Large intestine (tissue), 12 donors: Measurements from ENCODE around the gene EDEM1. TPM values are rescaled to one million over a fixed set of nuclear protein-coding genes. Genes with fewer than 3 reads are reported as not detected.
A peak's percentile ranks its signal among the peaks of the same experiment; 100 is the strongest.
"Not testable (repeated sequence)": the region's sequence is repeated elsewhere in the genome, so short reads cannot be mapped to it uniquely, and the experiment has no call there.

Experiments used
- DNase-seq, 2 donors: peaks; one replicate each; pipeline versions ENCODE4 v3.0.0 to v3.0.0-alpha.2; 2013
- H3K27ac ChIP-seq: one replicate; pipeline ENCODE4 v1.5.1; 2013; ENCODE audit warnings: low read length
- H3K27me3 ChIP-seq: 2 replicates; pipeline ENCODE4 v1.6.1; 2013; ENCODE audit warnings: low read length; ENCODE audit not compliant: control insufficient read depth, insufficient read depth
- H3K36me3 ChIP-seq: 2 replicates; pipeline ENCODE4 v1.6.1; 2013; ENCODE audit warnings: low read length; ENCODE audit not compliant: control insufficient read depth, insufficient read depth
- H3K4me1 ChIP-seq: one replicate; pipeline ENCODE4 v1.6.1; 2013; ENCODE audit warnings: low read length; ENCODE audit not compliant: control insufficient read depth, insufficient read depth
- H3K4me3 ChIP-seq: one replicate; pipeline ENCODE4 v1.5.1; 2013; ENCODE audit warnings: low read length
- H3K9me3 ChIP-seq: one replicate; pipeline ENCODE4 v1.6.1; 2013; ENCODE audit warnings: mild to moderate bottlenecking, low read depth, low read length, moderate library complexity; ENCODE audit not compliant: control insufficient read depth
- WGBS: methylation state at CpG from one replicate; pipeline ENCODE4 v1.1.5; 2013; ENCODE audit warnings: low lambda C conversion rate; ENCODE audit not compliant: insufficient coverage; 5-methylcytosine and 5-hydroxymethylcytosine counted together
- long read RNA-seq, 11 donors: transcript quantifications; one replicate each; lab custom pipeline, GENCODE V29; 2026
- polyA plus RNA-seq: library from polyadenylated mRNA; unstranded; fragments of 120-200 nt; gene quantifications from one replicate; pipeline ENCODE4 v1.2.1, GENCODE V29; 2013

The EDEM1 gene
- polyA plus RNA-seq: 22.2 TPM
- long read RNA-seq, donor 1, full-length matches to known transcripts: 2 of 2 reads
- long read RNA-seq, donor 1, partial matches to known transcripts: 0 of 2 reads
- long read RNA-seq, donor 1, other reads (novel, unspliced or antisense): 0 of 2 reads
- long read RNA-seq, donor 2, full-length matches to known transcripts: 2 of 2 reads
- long read RNA-seq, donor 2, partial matches to known transcripts: 0 of 2 reads
- long read RNA-seq, donor 2, other reads (novel, unspliced or antisense): 0 of 2 reads
- long read RNA-seq, donor 3: 0 reads
- long read RNA-seq, donor 4: 0 reads
- long read RNA-seq, donor 5, full-length matches to known transcripts: 1 of 1 reads
- long read RNA-seq, donor 5, partial matches to known transcripts: 0 of 1 reads
- long read RNA-seq, donor 5, other reads (novel, unspliced or antisense): 0 of 1 reads
- long read RNA-seq, donor 6, full-length matches to known transcripts: 1 of 1 reads
- long read RNA-seq, donor 6, partial matches to known transcripts: 0 of 1 reads
- long read RNA-seq, donor 6, other reads (novel, unspliced or antisense): 0 of 1 reads
- long read RNA-seq, donor 7: 0 reads
- long read RNA-seq, donor 8, full-length matches to known transcripts: 3 of 3 reads
- long read RNA-seq, donor 8, partial matches to known transcripts: 0 of 3 reads
- long read RNA-seq, donor 8, other reads (novel, unspliced or antisense): 0 of 3 reads
- long read RNA-seq, donor 9, full-length matches to known transcripts: 3 of 3 reads
- long read RNA-seq, donor 9, partial matches to known transcripts: 0 of 3 reads
- long read RNA-seq, donor 9, other reads (novel, unspliced or antisense): 0 of 3 reads
- long read RNA-seq, donor 10, full-length matches to known transcripts: 1 of 1 reads
- long read RNA-seq, donor 10, partial matches to known transcripts: 0 of 1 reads
- long read RNA-seq, donor 10, other reads (novel, unspliced or antisense): 0 of 1 reads
- long read RNA-seq, donor 11, full-length matches to known transcripts: 4 of 4 reads
- long read RNA-seq, donor 11, partial matches to known transcripts: 0 of 4 reads
- long read RNA-seq, donor 11, other reads (novel, unspliced or antisense): 0 of 4 reads

DNA sequence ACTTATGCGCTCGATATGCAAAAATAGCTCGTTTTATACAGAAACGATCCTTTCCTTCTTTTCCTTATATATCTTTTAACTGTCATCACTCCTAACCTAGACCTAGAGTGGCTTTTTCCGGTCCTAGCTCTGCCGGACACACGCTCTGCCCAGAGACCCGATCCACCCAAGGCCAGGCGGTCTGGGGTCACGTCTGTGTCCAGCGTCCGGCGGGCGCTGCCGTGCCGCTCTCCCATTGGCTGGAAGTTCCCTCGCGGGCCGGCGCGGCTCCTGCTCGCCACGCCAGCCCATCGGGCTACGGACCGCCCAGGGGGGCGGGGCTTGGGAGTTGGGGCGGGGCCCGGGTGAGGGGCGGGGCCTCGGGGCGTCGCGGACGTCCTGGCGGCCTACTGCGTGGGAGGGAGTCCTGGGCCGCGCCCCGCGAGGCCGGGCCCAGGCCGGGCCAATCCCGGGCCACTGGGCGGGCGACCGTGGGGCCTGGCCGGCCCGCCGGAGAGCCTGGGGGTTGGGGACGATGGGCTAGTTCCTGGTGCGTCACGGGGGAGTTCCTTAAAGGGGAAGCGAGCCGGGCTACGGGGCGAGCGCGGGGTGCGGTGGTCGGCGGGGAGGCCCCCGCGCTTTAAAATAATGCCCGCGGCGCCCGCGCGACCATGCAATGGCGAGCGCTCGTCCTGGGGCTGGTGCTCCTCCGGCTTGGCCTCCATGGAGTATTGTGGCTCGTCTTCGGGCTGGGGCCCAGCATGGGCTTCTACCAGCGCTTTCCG, at the start of gene EDEM1:
EDEM1 (plus strand) TSS at position 552 of the 764 bp plus-strand sequence; CDS start at position 651, 99 bp downstream.
- peaks cover 8% of the 10 kb centered on the region for H3K4me1 ChIP-seq
- WGBS: no CpG with 5 or more reads among the region's 78 CpGs

DNA sequence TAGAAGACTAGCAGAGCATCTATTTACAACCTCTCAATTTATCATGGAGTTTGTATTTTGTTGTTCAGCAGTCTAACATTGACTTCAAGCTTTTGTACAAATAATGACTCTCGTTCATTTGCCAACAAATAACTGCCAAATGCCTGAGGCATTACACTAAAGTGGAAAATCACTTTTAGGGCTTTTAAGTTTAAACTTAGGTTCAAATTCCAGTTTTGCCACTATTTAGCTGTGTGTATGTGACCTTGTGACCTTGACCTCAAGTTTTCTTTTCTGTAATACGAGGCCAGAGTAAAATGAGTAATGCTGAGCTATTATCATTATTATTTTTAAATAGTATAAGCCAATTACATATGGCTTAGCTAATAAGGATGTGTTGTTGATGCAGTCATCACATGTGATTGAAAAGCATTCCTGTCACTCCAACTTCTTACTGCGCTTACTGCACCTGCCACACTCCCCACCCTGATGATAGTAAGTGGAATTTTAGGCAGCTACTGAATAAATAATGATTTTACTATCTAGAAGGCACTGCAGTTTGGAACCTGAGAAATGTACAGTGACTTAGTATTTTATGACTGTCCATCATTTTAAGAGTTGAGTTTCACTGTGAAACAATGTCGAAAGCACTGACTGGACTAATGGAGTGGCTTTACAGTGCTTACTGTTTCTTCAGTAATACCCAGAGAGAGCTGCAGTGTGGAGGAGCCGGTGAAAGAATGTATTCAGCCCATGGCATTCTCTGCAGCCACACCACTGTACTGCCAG, 49.1 kb upstream of the EDEM1 start:
- Histone ChIP-seq H3K36me3 (peaks cover 8% of the 10 kb centered on the region), H3K27ac (no peak overlapping the region), H3K4me3 (no peak overlapping the region), H3K27me3 (no peaks in the 10 kb centered on the region), H3K9me3 (no peaks in the 10 kb centered on the region), H3K4me1 (no peaks in the 10 kb centered on the region)
- 83% methylated on average over 1 of the region's 5 CpGs for WGBS
- no peak for DNase-seq

More for the DNA sequence above, at the start of gene EDEM1:
- H3K9me3 ChIP-seq: no peaks in the 10 kb centered on the region
- peak within 1 kb of the TSS; percentile 97 for H3K4me3 ChIP-seq
- peak; percentile 92 to 96 for DNase-seq
- no peaks in the 10 kb centered on the region for H3K27me3 ChIP-seq
- H3K27ac ChIP-seq: peak within 1 kb of the TSS; percentile 91
- H3K36me3 ChIP-seq: no peaks in the 10 kb centered on the region

DNA sequence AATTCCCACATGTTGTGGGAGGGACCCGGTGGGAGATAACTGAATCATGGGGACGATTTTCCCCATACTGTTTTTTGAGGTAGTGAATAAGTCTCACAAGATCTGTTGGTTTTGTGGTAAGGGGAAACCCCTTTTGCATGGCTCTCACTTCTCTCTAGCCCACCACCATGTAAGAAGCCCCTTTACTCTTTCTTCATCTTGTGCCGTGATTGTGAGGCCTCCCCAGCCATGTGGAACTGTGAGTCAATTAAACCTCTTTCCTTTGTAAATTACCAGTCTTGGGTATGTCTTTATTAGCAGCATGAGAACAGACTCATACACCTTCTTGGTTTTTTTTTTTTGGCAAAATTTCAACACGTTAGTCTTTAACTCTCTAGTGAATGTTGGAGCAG, 47.3 kb upstream of the EDEM1 start:
- no peaks in the 10 kb centered on the region for H3K9me3 ChIP-seq
- no peaks in the 10 kb centered on the region for H3K4me1 ChIP-seq
- WGBS: 100% methylated on average over 1 of the region's 4 CpGs
- H3K27me3 ChIP-seq: no peaks in the 10 kb centered on the region
- DNase-seq: no peak
- no peak overlapping the region for H3K27ac ChIP-seq
- H3K4me3 ChIP-seq: no peak overlapping the region
- peaks cover 9% of the 10 kb centered on the region for H3K36me3 ChIP-seq

DNA sequence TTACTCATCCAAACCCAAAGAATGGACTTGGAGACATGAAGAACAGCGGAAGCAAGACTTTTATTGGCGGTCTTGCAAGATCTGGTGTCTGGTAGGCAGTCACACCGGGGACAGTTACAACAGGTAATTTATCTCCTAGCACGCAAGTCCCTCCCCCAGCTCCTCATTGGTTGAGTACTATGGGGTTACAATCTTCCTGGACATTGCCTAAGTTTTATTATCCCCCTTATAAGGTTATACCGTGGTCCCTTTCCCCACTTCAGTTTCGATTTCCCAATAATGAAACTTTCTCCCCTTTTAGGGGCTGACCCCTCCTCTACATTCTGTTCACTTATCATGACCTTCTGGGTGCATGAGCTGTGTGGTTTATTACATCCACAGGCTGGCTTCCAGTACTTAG, 46.7 kb upstream of the EDEM1 start:
- WGBS: no CpG with 5 or more reads among the region's 6 CpGs
- H3K4me1 ChIP-seq: no peaks in the 10 kb centered on the region
- no peak for DNase-seq

DNA sequence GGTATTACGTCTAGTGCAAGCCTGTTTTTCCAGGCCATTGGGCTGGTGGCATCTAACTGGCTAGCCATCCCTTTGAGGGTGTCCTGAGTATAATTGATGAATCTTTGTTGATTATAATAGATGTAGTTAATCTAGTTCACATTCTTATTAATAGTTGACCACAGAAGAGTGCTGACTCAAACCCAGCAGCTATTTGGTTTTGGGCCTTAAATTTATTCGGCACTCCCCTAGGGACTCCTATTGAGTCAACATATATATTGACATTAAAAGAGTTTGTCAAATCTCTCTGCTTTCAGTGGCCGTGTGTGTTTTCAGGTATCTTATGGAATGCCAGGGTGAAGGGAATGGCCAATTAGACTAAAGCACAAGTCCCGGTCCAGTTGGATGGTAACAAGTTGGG, 45.7 kb upstream of the EDEM1 start:
- no CpG with 5 or more reads among the region's 4 CpGs for WGBS
- no peak for DNase-seq
- Histone ChIP-seq H3K27me3 (no peaks in the 10 kb centered on the region), H3K4me3 (no peak overlapping the region), H3K4me1 (no peaks in the 10 kb centered on the region), H3K27ac (no peak overlapping the region), H3K36me3 (peaks cover 11% of the 10 kb centered on the region), H3K9me3 (no peaks in the 10 kb centered on the region)

More for the DNA sequence above, 46.7 kb upstream of the EDEM1 start:
- Histone ChIP-seq H3K9me3 (no peaks in the 10 kb centered on the region), H3K27me3 (no peaks in the 10 kb centered on the region), H3K4me3 (no peak overlapping the region), H3K36me3 (peaks cover 11% of the 10 kb centered on the region), H3K27ac (no peak overlapping the region)

DNA sequence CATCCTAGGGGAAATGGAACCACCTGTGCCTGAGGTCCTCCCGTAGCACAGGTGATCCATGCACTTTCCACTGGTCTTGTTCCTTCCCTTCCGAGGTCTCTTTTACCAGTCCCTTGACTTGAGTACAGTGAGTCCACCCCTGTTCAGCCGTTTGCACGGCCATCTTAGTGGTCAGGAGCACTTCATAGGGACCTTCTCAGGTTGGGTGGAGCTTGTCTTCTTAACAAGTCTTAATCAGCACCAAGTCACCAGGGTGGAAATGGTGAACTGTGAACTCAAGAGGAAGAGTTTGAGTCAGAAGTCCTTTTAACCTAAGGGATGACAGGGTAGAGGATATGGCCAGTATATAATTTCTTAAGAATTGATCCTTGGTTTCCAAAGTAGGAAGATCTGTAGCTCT, 44.0 kb upstream of the EDEM1 start:
- no peaks in the 10 kb centered on the region for H3K4me1 ChIP-seq
- H3K27ac ChIP-seq: no peak overlapping the region
- DNase-seq: no peak
- H3K36me3 ChIP-seq: peaks cover 12% of the 10 kb centered on the region
- no CpG with 5 or more reads among the region's 4 CpGs for WGBS
- no peaks in the 10 kb centered on the region for H3K27me3 ChIP-seq
- no peaks in the 10 kb centered on the region for H3K9me3 ChIP-seq
- H3K4me3 ChIP-seq: no peak overlapping the region

DNA sequence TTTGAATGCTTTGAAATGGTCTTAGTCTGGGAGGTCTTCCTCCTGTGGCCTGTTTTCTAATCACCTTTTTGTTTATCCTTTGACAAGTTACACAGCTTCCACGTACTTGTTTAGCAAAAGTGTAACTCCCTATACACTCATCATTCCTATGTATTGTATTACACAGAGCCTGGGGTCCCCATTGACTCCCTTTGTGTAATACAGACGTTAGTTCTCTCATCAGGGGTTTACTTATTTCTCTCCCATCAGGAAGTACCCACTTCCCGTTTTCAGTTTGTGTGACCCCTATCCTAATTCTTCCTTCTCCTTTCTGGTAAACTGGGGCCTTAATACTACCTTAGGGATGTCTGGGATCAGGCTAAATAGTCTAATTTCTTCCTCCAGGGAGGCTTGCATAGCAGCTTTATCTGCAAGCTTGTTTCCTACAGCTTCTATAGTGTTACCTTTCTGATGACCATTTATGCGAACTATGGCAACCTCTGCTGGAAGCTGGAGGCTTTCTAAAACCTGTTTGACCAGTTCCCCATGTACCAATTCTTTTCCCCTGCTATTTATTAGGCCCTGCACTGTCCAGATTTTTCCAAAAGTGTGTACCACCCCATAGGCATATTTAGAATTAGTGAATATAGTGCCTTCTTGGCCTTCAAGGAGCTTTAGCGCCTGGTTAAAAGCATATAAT, 43.1 kb upstream of the EDEM1 start:
- WGBS: 86% methylated on average over 1 of the region's 5 CpGs
- H3K27ac ChIP-seq: no peak overlapping the region
- no peaks in the 10 kb centered on the region for H3K9me3 ChIP-seq
- no peaks in the 10 kb centered on the region for H3K4me1 ChIP-seq
- peaks cover 14% of the 10 kb centered on the region for H3K36me3 ChIP-seq
- no peak for DNase-seq
- no peak overlapping the region for H3K4me3 ChIP-seq
- no peaks in the 10 kb centered on the region for H3K27me3 ChIP-seq

DNA sequence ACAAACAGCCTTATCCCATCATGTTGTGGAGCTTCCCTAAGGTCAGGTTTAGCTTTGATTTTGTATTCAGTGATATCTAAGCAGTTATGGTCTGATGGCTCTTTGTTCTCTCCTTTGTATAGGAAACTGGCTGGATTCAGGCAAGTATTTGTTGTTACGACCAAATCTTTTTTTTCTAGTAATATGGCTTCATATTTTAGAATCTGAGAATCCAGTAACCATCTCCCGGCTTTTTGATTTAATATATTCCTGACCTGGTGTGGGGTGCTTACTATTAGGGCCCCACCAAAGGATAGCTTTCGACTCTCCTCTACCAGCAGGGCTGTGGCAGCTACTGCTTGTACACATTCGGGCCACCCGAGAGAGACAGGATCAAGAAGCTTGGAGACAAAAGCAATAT, 42.4 kb upstream of the EDEM1 start:
- Histone ChIP-seq H3K27me3 (no peaks in the 10 kb centered on the region), H3K36me3 (peaks cover 14% of the 10 kb centered on the region), H3K4me1 (no peaks in the 10 kb centered on the region), H3K9me3 (no peaks in the 10 kb centered on the region), H3K4me3 (no peak overlapping the region), H3K27ac (no peak overlapping the region)
- DNase-seq: no peak
- no CpG with 5 or more reads among the region's 5 CpGs for WGBS

DNA sequence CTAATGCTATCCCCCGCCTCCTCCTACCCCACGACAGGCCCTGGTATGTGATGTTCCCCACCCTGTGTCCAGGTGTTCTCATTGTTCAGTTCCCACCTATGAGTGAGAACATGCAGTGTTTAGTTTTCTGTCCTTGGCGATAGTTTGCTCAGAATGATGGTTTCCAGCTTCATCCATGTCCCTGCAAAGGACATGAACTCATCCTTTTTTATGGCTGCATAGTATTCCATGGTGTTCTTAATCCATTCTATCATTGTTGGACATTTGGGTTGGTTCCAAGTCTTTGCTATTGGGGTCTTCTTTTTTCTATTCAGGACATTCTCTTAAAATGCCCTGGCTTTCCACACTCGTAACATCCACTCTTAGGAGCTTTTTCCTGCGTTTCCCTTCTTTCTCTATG, 40.4 kb upstream of the EDEM1 start:
- 100% methylated on average over 2 of the region's 5 CpGs for WGBS
- not testable (repeated sequence) for H3K27me3 ChIP-seq, H3K27ac ChIP-seq, H3K36me3 ChIP-seq, H3K4me3 ChIP-seq, H3K4me1 ChIP-seq, H3K9me3 ChIP-seq, DNase-seq
